ENCODE results near the gene SORBS1.

DNA sequence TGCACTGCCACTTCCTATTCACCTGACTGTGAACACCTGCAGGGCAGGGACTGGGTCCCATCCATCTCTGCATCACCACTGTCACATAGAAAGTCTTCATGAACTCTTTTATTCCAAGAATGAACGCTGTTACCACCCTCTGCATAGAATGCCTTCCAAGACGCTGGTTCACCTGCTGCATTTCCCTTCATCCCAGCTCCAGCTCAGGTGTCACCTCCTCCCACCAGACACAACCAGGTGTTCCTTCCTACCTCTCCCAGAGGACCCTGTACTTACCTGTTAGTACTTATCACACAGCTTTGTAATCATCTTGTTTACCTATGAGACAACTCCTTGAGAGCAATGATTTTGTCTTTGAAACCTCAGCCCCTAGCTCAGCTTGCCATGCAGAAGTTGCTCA lies 31.1 kb downstream of the SORBS1 start:
- no peak for TF ChIP-seq TCF7L2 (IDR thresholded peaks at IDR 0.05; ENCODE audit: borderline replicate concordance, low read depth, low read length)
- TF ChIP-seq, protein P1, sequence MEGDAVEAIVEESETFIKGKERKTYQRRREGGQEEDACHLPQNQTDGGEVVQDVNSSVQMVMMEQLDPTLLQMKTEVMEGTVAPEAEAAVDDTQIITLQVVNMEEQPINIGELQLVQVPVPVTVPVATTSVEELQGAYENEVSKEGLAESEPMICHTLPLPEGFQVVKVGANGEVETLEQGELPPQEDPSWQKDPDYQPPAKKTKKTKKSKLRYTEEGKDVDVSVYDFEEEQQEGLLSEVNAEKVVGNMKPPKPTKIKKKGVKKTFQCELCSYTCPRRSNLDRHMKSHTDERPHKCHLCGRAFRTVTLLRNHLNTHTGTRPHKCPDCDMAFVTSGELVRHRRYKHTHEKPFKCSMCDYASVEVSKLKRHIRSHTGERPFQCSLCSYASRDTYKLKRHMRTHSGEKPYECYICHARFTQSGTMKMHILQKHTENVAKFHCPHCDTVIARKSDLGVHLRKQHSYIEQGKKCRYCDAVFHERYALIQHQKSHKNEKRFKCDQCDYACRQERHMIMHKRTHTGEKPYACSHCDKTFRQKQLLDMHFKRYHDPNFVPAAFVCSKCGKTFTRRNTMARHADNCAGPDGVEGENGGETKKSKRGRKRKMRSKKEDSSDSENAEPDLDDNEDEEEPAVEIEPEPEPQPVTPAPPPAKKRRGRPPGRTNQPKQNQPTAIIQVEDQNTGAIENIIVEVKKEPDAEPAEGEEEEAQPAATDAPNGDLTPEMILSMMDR (tag by site-specific recombination; IDR thresholded peaks at IDR 0.05) = no peak
- TF ChIP-seq, protein P2, sequence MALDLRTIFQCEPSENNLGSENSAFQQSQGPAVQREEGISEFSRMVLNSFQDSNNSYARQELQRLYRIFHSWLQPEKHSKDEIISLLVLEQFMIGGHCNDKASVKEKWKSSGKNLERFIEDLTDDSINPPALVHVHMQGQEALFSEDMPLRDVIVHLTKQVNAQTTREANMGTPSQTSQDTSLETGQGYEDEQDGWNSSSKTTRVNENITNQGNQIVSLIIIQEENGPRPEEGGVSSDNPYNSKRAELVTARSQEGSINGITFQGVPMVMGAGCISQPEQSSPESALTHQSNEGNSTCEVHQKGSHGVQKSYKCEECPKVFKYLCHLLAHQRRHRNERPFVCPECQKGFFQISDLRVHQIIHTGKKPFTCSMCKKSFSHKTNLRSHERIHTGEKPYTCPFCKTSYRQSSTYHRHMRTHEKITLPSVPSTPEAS (tag by site-specific recombination; IDR thresholded peaks at IDR 0.05) = no peak
- no peak for TF ChIP-seq ZNF133 (tag by site-specific recombination; IDR thresholded peaks at IDR 0.05)
- TF ChIP-seq ZBTB1 (tag by site-specific recombination; IDR thresholded peaks at IDR 0.05) = no peak
- no peak for TF ChIP-seq ZNF610 (tag by site-specific recombination; IDR thresholded peaks at IDR 0.05; ENCODE audit: borderline replicate concordance)
- TF ChIP-seq, protein P3, sequence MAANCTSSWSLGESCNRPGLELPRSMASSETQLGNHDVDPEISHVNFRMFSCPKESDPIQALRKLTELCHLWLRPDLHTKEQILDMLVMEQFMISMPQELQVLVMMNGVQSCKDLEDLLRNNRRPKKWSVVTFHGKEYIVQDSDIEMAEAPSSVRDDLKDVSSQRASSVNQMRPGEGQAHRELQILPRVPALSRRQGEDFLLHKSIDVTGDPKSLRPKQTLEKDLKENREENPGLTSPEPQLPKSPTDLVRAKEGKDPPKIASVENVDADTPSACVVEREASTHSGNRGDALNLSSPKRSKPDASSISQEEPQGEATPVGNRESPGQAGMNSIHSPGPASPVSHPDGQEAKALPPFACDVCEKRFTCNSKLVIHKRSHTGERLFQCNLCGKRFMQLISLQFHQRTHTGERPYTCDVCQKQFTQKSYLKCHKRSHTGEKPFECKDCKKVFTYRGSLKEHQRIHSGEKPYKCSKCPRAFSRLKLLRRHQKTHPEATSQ (tag by site-specific recombination; IDR thresholded peaks at IDR 0.05) = no peak
- no peak for TF ChIP-seq BCL11A (tag by site-specific recombination; IDR thresholded peaks at IDR 0.05; ENCODE audit: low read depth)
- TF ChIP-seq ZBTB20 (tag by site-specific recombination; IDR thresholded peaks at IDR 0.05) = no peak
- TF ChIP-seq, protein P4, sequence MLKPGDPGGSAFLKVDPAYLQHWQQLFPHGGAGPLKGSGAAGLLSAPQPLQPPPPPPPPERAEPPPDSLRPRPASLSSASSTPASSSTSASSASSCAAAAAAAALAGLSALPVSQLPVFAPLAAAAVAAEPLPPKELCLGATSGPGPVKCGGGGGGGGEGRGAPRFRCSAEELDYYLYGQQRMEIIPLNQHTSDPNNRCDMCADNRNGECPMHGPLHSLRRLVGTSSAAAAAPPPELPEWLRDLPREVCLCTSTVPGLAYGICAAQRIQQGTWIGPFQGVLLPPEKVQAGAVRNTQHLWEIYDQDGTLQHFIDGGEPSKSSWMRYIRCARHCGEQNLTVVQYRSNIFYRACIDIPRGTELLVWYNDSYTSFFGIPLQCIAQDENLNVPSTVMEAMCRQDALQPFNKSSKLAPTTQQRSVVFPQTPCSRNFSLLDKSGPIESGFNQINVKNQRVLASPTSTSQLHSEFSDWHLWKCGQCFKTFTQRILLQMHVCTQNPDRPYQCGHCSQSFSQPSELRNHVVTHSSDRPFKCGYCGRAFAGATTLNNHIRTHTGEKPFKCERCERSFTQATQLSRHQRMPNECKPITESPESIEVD (tag by site-specific recombination; IDR thresholded peaks at IDR 0.05) = no peak
- no peak for TF ChIP-seq ZNF184 (tag by site-specific recombination; IDR thresholded peaks at IDR 0.05)
- no peak for TF ChIP-seq GLI2 (tag by site-specific recombination; IDR thresholded peaks at IDR 0.05; ENCODE audit: borderline replicate concordance, low read depth)
- no peak for TF ChIP-seq ZNF26 (tag by site-specific recombination; IDR thresholded peaks at IDR 0.05)

All from HEK293 (cell line).